B cell (primary cell): Measurements from ENCODE around the gene NCKAP1. TPM values are rescaled to one million over a fixed set of nuclear protein-coding genes. Genes with fewer than 3 reads are reported as not detected.
"Not testable (repeated sequence)": the region's sequence is repeated elsewhere in the genome, so short reads cannot be mapped to it uniquely, and the experiment has no call there.

ENCODE experiments used
- ATAC-seq: fragments of 200-7000 bp; cut with Tn5 transposase; one replicate; pipeline ENCODE4 v1.10.0; 2021; ENCODE audit warnings: low read depth, mild to moderate bottlenecking, moderate number of reproducible peaks, moderate library complexity
- CTCF ChIA-PET: fragments of 350-600 bp; sonication (Branson Sonifier 250); formaldehyde crosslinking; loops from one replicate; lab custom pipeline; 2021; ENCODE audit warnings: antibody characterized with exemption, inconsistent platforms; lab: Charles Lee
- POLR2A ChIA-PET: fragments of 350-600 bp; sonication (Branson Sonifier 250); formaldehyde crosslinking; loops from one replicate; lab custom pipeline; 2021; ENCODE audit warnings: antibody characterized with exemption; lab: Charles Lee
- DNase-seq: peaks from one replicate; pipeline ENCODE4 v3.0.0; 2013
- H2AFZ ChIP-seq: 2 replicates; pipeline ENCODE4 v1.6.1; 2012; ENCODE audit warnings: mild to moderate bottlenecking, low read depth, low read length; ENCODE audit not compliant: insufficient read depth, poor library complexity, severe bottlenecking
- H3K27ac ChIP-seq, 2 donors: 1 replicate in 1 of 2; 2 replicates in 1 of 2; pipeline ENCODE4 v1.5.1; 2012 to 2013; ENCODE audit warnings: low read length in 2 of 2, mild to moderate bottlenecking in 2 of 2, moderate library complexity in 1 of 2
- H3K27me3 ChIP-seq, 4 experiments: fragments of 200-600 bp in 1 of 4; sonication (generic) in 1 of 4; replicated peaks in 1 of 4; 1 replicate in 2 of 4; 2 replicates in 2 of 4; pipeline versions ENCODE4 v1.6.1 to v1.7.0; 2013 to 2016; ENCODE audit warnings: low read length in 3 of 4, mild to moderate bottlenecking in 2 of 4, mixed read lengths in 1 of 4, moderate library complexity in 1 of 4; ENCODE audit not compliant: insufficient read depth in 4 of 4, control insufficient read depth in 3 of 4; ENCODE audit errors: control extremely low read depth in 1 of 4
- H3K36me3 ChIP-seq, 2 experiments: replicated peaks in 1 of 2; 1 replicate in 1 of 2; 2 replicates in 1 of 2; pipeline versions ENCODE4 v1.6.1 to v1.7.1; 2013; ENCODE audit warnings: low read length in 1 of 2; ENCODE audit not compliant: insufficient read depth in 2 of 2, control insufficient read depth in 1 of 2; ENCODE audit errors: control extremely low read depth in 1 of 2, extremely low read depth in 1 of 2
- H3K4me1 ChIP-seq, 2 donors: fragments of 200-600 bp in 1 of 2; sonication (generic) in 1 of 2; 1 replicate in 1 of 2; 2 replicates in 1 of 2; pipeline versions ENCODE4 v1.5.1 to v1.6.1; 2013 to 2017; ENCODE audit warnings: low read length in 2 of 2; ENCODE audit not compliant: control insufficient read depth in 2 of 2, insufficient read depth in 2 of 2
- H3K4me2 ChIP-seq: replicated peaks from 2 replicates; pipeline ENCODE3; 2012; ENCODE audit warnings: mild to moderate bottlenecking, low read depth, low read length; ENCODE audit not compliant: poor library complexity, severe bottlenecking
- H3K4me3 ChIP-seq, 5 experiments: fragments of 200-600 bp in 1 of 5; sonication (generic) in 1 of 5; 1 replicate in 3 of 5; 2 replicates in 2 of 5; pipeline versions ENCODE4 v1.5.1 to v1.7.0; 2011 to 2016; ENCODE audit warnings: low read length in 4 of 5, mild to moderate bottlenecking in 4 of 5, low read depth in 2 of 5, control low read depth in 1 of 5, moderate library complexity in 1 of 5; ENCODE audit not compliant: insufficient read depth in 1 of 5; ENCODE audit errors: control extremely low read depth in 1 of 5, extremely low read depth in 1 of 5
- H3K79me2 ChIP-seq: fragments of 200-600 bp; sonication (generic); one replicate; pipeline ENCODE4 v1.6.0; 2016; ENCODE audit warnings: low read length; ENCODE audit not compliant: control insufficient read depth, insufficient read depth
- H3K9ac ChIP-seq: fragments of 200-600 bp; sonication (generic); 2 replicates; pipeline ENCODE4 v1.6.1; 2017; ENCODE audit warnings: mild to moderate bottlenecking, low read length, moderate library complexity
- H3K9me3 ChIP-seq, 3 donors: one replicate each; pipeline versions ENCODE4 v1.6.1 to v1.7.1; 2013; ENCODE audit warnings: low read length in 2 of 3; ENCODE audit not compliant: control insufficient read depth in 2 of 3, insufficient read depth in 1 of 3; ENCODE audit errors: control extremely low read depth in 1 of 3
- H4K20me1 ChIP-seq: 2 replicates; pipeline ENCODE4 v1.6.0; 2012; ENCODE audit warnings: mild to moderate bottlenecking, low read length; ENCODE audit not compliant: insufficient read depth, control insufficient read depth, poor library complexity, severe bottlenecking
- H3K27ac Mint-ChIP-seq: one replicate; pipeline ENCODE4 v1.8.0; 2021; ENCODE audit warnings: mixed read lengths
- H3K27me3 Mint-ChIP-seq: one replicate; pipeline ENCODE4 v1.8.0; 2021; ENCODE audit warnings: mixed read lengths
- H3K4me1 Mint-ChIP-seq: one replicate; pipeline ENCODE4 v1.8.0; 2021; ENCODE audit warnings: mixed read lengths
- H3K4me3 Mint-ChIP-seq: one replicate; pipeline ENCODE4 v1.8.0; 2021; ENCODE audit warnings: mixed read lengths
- H3K9me3 Mint-ChIP-seq: one replicate; pipeline ENCODE4 v1.8.0; 2022; ENCODE audit warnings: mixed read lengths; ENCODE audit not compliant: insufficient read depth
- CTCF ChIP-seq: fragments of 200-600 bp; IDR thresholded peaks from one replicate; pipeline ENCODE4 v1.8.0; 2022; ENCODE audit warnings: antibody characterized with exemption, mild to moderate bottlenecking
- EZH2 ChIP-seq: IDR thresholded peaks from 2 replicates; pipeline ENCODE4 v1.6.1; 2012; ENCODE audit warnings: borderline replicate concordance, low read depth, mild to moderate bottlenecking, moderate library complexity, low read length; ENCODE audit not compliant: insufficient read depth, poor library complexity, severe bottlenecking
- WGBS: methylation state at CpG from one replicate; pipeline ENCODE4 v1.1.5; 2013; ENCODE audit warnings: missing lambda C conversion rate; ENCODE audit not compliant: insufficient coverage; 5-methylcytosine and 5-hydroxymethylcytosine counted together
- intact Hi-C: fragments of 100-400 bp; cut with micrococcal nuclease; formaldehyde crosslinking; loops from one replicate; pipeline ENCODE4 v1.10.0; 2022
- polyA plus RNA-seq: library from polyadenylated mRNA; depleted of rRNA; stranded (reverse); fragments of >200 nt; gene quantifications from 2 replicates; pipeline ENCODE4 v1.2.3, GENCODE V29; 2012
- total RNA-seq, 2 donors: library from RNA; stranded (reverse); fragments of 120-200 nt in 1 of 2; gene quantifications; 1 replicate in 1 of 2; 2 replicates in 1 of 2; pipeline versions ENCODE4 v1.2.3 to v1.2.4, GENCODE V29; 2013 to 2022

NCKAP1 gene
- total and polyA plus RNA-seq, 2 donors (not counting 1 experiment from before 2014, with no cell fraction given): 0.05 TPM; not detected in 1

DNA sequence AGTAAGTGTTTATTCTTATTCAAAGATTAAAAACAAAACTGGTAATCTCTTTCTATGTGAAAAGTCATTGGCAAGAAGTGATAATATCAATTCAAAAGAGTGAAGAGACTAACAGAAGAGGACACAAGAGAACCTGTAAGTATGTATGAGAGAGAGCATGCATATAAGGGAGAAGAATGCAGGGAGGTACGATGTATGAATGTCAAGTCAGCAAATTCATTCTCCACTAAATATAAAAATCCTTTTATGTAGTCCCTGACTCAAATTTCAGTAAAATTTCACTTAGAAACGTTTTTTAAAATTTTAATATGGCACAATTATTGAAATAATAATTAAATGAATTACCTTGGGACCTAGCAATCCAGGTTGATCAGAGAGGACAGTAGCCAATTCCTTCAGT is 55.3 kb downstream of the NCKAP1 start:
- Histone ChIP-seq H3K36me3 (no peaks in the 10 kb centered on the region), H3K9ac (no peak overlapping the region), H3K27me3 (peaks cover 0 to 4% (median 0%) of the 10 kb centered on the region in 4 experiments), H3K27ac (no peak overlapping the region), H3K4me3 (no peak overlapping the region), H3K79me2 (no peaks in the 10 kb centered on the region), H4K20me1 (no peaks in the 10 kb centered on the region), H3K4me1 (no peaks in the 10 kb centered on the region), H2AFZ (no peak overlapping the region), H3K9me3 (no peaks in the 10 kb centered on the region), H3K4me2 (no peak overlapping the region)
- intact Hi-C loops: loop anchor here (10.0 kb wide), 1 partner anchor 198 kb away; no protein-coding TSS in a partner anchor
- Mint-ChIP-seq H3K9me3 (no peaks in the 10 kb centered on the region), H3K4me1 (no peaks in the 10 kb centered on the region), H3K27me3 (peaks cover 8% of the 10 kb centered on the region), H3K4me3 (no peak overlapping the region), H3K27ac (no peak overlapping the region)
- ChIA-PET CTCF (interaction anchor here (1.0 to 7.0 kb wide), 3 partner anchors 316 to 799 kb away, joined by 4 to 85 read pairs (median 7); no protein-coding TSS in a partner anchor), POLR2A (no interaction called here)
- TF ChIP-seq CTCF (no peak), EZH2 (no peak)
- WGBS: no CpG with 5 or more reads among the region's 2 CpGs
- no peak for DNase-seq
- no peak for ATAC-seq

DNA sequence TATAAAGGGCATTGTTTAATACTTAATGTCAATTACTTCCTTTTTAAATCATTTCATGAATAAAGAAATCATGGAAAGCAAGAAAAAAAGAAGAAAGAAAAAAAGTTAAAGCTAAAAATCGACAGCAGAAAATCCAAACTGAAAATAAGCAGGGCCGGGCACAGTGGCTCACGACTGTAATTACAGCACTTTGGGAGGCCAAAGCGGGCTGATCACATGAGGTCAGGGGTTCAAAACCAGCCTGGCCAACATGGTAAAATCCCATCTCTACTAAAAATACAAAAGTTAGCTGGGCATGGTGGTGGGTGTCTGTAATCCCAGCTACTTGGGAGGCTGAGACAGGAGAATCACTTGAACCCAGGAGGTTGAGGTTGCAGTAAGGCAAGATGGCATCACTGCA is 56.8 kb downstream of the NCKAP1 start:
- H3K27me3 Mint-ChIP-seq, H3K9me3 Mint-ChIP-seq, H3K9me3 ChIP-seq, DNase-seq, H3K9ac ChIP-seq, H3K27me3 ChIP-seq, ATAC-seq, H3K4me1 Mint-ChIP-seq, H3K4me3 ChIP-seq, H3K4me3 Mint-ChIP-seq, H3K79me2 ChIP-seq, H3K4me2 ChIP-seq, H3K27ac Mint-ChIP-seq, H3K27ac ChIP-seq, H4K20me1 ChIP-seq, H3K4me1 ChIP-seq, POLR2A ChIA-PET, H3K36me3 ChIP-seq, H2AFZ ChIP-seq: not testable (repeated sequence)
- intact Hi-C loops: loop anchor here (10.0 kb wide), 1 partner anchor 197 kb away; no protein-coding TSS in a partner anchor
- CTCF ChIA-PET: interaction anchor here (0.6 to 7.0 kb wide), 4 partner anchors 18 to 798 kb away, joined by 3 to 85 read pairs (median 6); no protein-coding TSS in a partner anchor
- WGBS: 100% methylated on average over 3 of the region's 4 CpGs
